HG03575 (cell line): ENCODE data around the gene CLEC2A.
"Not testable (repeated sequence)": the region's sequence is repeated elsewhere in the genome, so short reads cannot be mapped to it uniquely, and the experiment has no call there.

Experiments
- ATAC-seq: cut with Tn5 transposase; IDR thresholded peaks from one replicate; pipeline ENCODE4 v1.9.1; 2021; ENCODE audit not compliant: unreplicated experiment, insufficient number of reproducible peaks, low FRiP score; ENCODE audit errors: extremely low read depth

The CLEC2A gene

GRCh38 chr12:9897535-9897934 is 34.6 kb downstream of the CLEC2A start:
- no peak for ATAC-seq

DNA sequence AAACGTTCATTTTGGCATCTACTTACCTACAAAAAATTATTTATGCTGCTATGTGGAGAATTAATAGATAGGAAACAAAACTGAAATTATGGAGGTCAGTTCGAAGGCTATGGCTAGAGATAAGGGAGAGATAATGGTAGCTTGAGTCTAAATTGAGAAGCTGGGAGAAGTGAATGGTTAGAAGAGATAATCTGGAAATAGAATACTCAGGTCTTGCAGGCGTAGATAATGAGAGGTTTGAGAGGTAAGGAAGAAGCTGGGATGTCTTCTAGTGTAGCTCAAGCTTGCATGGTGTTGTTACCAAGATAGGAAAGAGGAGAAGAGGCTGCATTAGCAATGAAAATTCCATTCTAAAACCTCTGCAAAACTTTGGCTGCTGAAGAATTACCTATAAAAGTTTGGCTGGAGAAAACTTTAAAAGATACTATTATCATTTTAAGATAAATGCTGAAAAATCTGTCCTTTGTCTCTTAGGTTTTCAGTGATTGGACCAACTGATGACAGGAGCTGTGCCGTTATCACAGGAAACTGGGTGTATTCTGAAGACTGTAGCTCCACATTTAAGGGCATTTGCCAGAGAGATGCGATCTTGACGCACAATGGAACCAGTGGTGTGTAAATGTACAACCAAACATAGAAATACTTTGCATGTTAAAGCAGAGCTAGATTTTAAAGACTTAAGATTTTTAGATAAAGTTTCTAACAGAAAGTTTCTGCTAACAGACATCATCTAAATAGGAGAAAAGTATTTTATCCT is 36.8 kb downstream of the CLEC2A start:
- ATAC-seq = no peak

GRCh38 chr12:9888665-9889273 is 43.4 kb downstream of the CLEC2A start:
- no peak for ATAC-seq

DNA sequence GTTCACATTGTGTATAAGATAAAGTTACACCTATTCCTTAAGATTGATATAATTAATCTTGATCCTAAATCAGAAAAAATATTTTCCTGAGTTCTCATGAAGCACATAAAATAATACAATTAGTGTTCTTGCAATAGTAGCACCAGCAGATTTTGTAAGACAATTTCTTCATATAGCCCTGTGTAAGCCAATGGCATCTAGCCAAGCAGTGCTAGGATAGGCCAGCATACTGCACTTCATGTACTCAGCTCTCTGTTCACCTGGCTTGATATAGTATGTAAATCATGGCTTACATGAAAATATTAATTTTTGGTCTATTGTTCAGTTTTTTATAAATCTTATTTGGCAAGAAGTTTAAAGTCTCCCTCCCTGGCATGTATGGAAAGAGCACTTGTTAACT is 49.0 kb downstream of the CLEC2A start:
- ATAC-seq = no peak

DNA sequence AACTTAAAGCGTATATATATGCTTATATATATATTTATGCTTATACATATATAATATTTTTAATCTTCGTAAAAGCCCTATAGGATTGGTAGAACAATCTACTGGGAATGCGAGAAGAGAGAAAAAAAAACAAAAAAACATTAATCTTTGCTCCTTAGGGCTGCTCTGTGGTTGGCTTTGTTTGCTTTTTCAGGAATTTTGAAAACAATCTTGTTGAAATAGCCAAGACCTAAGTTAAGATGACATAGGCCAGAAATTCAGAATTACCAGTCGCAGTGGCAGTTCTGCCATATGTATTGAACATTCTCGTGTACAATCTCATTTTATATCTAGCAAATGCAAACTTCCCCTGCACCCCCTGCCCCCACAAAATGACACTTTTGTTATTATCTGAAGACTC is 50.2 kb downstream of the CLEC2A start:
- no peak for ATAC-seq

- no peak for ATAC-seq
These were observed 50.9 kb downstream of the CLEC2A start, which contains the start of gene KLRF2 for GRCh38 chr12:9881246-9881645. TSS of gene KLRF2 (plus strand) at chr12:9881489. CDS start at chr12:9881596, 107 bp downstream.

- no peak for ATAC-seq
These were observed 51.6 kb downstream of the CLEC2A start for GRCh38 chr12:9880532-9881078.

- not testable (repeated sequence) for ATAC-seq
These were observed 56.0 kb downstream of the CLEC2A start for GRCh38 chr12:9876120-9876519.

DNA sequence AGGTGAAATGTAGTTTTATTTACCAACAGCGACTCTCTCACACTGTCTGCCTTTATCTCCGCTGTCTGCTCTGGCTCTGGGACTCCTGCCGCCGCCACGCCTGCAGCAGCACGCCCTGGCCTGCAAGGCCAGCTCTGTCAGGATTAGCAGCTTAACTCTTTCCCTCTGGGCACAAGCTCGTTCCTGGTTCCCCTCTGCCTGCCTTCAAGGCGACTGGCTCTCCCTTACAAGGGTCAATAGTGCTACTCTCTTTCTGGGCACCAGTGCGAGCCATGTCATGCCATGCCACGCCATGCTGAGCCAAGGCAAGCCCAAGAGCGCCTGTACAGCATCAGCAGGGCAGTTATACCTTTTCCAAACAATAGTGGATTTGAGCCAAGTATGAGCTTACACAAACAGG is 59.4 kb downstream of the CLEC2A start:
- no peak for ATAC-seq

GRCh38 chr12:9872162-9872561 is 60.0 kb downstream of the CLEC2A start:
- ATAC-seq = no peak

- no peak for ATAC-seq
These were observed 61.8 kb downstream of the CLEC2A start for GRCh38 chr12:9870286-9870866.

- no peak for ATAC-seq
These were observed 62.6 kb downstream of the CLEC2A start, which contains the start of gene CLEC2B for GRCh38 chr12:9869307-9870161. TSS of gene CLEC2B (minus strand) at chr12:9869354.

- no peak for ATAC-seq
These were observed 63.2 kb downstream of the CLEC2A start for GRCh38 chr12:9868951-9869306.

DNA sequence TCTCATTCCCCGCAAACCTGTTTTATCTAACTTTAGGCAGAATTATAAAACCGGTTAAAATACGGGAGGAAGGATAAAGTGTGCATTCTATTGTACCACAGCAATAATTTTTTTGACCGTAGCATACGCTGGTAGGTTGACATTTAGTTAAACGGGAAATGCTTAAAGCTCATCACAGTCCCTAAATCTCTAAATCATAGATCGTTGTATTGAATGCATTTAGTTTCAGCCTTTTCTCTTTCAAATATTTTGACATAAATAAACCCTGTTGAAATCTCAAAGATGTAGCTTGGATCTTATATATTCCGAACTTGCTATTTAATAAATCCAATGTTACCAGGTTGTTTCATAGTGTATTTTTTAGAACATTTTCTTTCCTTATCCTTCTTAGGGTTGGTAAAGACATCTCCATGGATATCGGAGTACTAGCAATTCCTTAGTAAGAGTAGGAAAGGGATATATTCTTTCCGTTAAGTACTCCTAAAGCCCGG is 63.8 kb downstream of the CLEC2A start:
- ATAC-seq = no peak

DNA sequence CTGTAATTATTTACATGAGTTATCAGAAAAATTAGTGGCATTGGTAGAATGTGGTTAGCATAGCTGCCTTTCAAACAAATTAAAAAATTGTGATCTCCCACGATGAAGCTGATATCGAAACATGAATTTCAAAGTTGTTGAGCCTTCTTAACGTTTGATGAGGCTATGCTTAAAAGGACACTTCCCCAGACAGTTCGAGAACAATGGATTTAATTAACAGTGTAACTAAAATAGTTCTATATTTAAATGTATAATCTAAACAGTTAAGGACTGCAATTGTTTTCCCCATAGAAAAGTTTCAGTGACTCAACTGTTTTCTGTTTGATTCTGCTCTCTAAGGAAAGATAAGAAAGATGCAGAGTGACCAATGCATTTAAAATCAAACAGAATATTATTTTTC is 64.6 kb downstream of the CLEC2A start:
- no peak for ATAC-seq

DNA sequence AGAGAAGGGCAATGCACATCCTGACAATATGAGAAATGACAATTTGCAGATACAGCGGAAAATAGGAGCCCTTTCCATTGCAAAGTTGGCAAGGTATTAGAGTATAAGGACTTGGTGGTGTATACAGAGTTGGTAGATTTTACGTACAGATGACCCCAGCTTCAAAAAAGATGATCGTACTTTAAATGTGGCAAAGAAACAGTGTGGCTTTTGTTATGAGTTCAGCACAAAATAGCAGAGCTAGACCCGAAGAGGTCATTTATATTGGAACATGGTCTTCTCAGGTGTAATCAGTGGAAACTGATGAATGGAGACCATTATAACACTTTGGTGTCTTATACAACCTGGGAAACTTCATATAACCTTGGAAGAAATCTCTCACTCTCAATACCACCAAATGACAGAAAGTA is 65.3 kb downstream of the CLEC2A start:
- ATAC-seq = no peak

- ATAC-seq = no peak
These were observed 67.1 kb downstream of the CLEC2A start for GRCh38 chr12:9864913-9865675.
